Mesenchymal stem cell (in vitro differentiated cells and primary cell): ENCODE data around the gene CPSF6.
A peak's percentile ranks its signal among the peaks of the same experiment; 100 is the strongest.
"Not testable (repeated sequence)": the region's sequence is repeated elsewhere in the genome, so short reads cannot be mapped to it uniquely, and the experiment has no call there.

Experiments
- DNase-seq: peaks from one replicate; pipeline ENCODE4 v3.0.0-alpha.2; 2013
- H2AFZ ChIP-seq: one replicate; pipeline ENCODE4 v1.6.1; 2013; ENCODE audit warnings: low read depth, mild to moderate bottlenecking, control low read depth, inconsistent platforms, low read length, moderate library complexity
- H2AK5ac ChIP-seq: 2 replicates; pipeline ENCODE4 v1.6.1; 2013; ENCODE audit warnings: low read length, moderate library complexity, mild to moderate bottlenecking, inconsistent platforms; ENCODE audit not compliant: severe bottlenecking
- H2BK120ac ChIP-seq: one replicate; pipeline ENCODE4 v1.6.1; 2013; ENCODE audit warnings: low read depth, mild to moderate bottlenecking, inconsistent platforms, low read length, moderate library complexity
- H2BK12ac ChIP-seq, 2 experiments: one replicate each; pipeline ENCODE4 v1.6.1; 2013; ENCODE audit warnings: inconsistent platforms in 2 of 2, low read length in 2 of 2, mild to moderate bottlenecking in 2 of 2, moderate library complexity in 2 of 2, control low read depth in 1 of 2
- H2BK15ac ChIP-seq: one replicate; pipeline ENCODE4 v1.6.1; 2013; ENCODE audit warnings: mild to moderate bottlenecking, low read depth, inconsistent platforms; ENCODE audit not compliant: poor library complexity, severe bottlenecking
- H2BK5ac ChIP-seq: 2 replicates; pipeline ENCODE4 v1.6.1; 2013; ENCODE audit warnings: low read depth, mild to moderate bottlenecking, low read length, control low read depth, inconsistent platforms; ENCODE audit not compliant: poor library complexity, severe bottlenecking
- H3K14ac ChIP-seq, 2 experiments: one replicate each; pipeline ENCODE4 v1.6.1; 2013; ENCODE audit warnings: inconsistent platforms in 2 of 2, low read length in 2 of 2, control low read depth in 1 of 2, mild to moderate bottlenecking in 1 of 2, moderate library complexity in 1 of 2
- H3K18ac ChIP-seq, 2 experiments: one replicate each; pipeline ENCODE4 v1.6.1; 2013; ENCODE audit warnings: inconsistent platforms in 2 of 2, low read length in 2 of 2, control low read depth in 1 of 2, low read depth in 1 of 2, mild to moderate bottlenecking in 1 of 2
- H3K23ac ChIP-seq, 2 experiments: one replicate each; pipeline ENCODE4 v1.6.1; 2013; ENCODE audit warnings: inconsistent platforms in 2 of 2, low read length in 2 of 2, mild to moderate bottlenecking in 2 of 2, moderate library complexity in 2 of 2, control low read depth in 1 of 2
- H3K27ac ChIP-seq: 2 replicates; pipeline ENCODE4 v1.5.1; 2013; ENCODE audit warnings: mild to moderate bottlenecking, moderate library complexity, low read length, control low read depth, inconsistent platforms; ENCODE audit not compliant: poor library complexity, severe bottlenecking
- H3K27me3 ChIP-seq, 2 experiments: 2 replicates each; pipeline versions ENCODE4 v1.6.1 to v1.7.0; 2013; ENCODE audit warnings: low read length in 2 of 2, mild to moderate bottlenecking in 2 of 2, moderate library complexity in 2 of 2, control low read depth in 1 of 2, inconsistent platforms in 1 of 2; ENCODE audit not compliant: control insufficient read depth in 1 of 2, insufficient read depth in 1 of 2
- H3K36me3 ChIP-seq, 2 experiments: 2 replicates each; pipeline versions ENCODE4 v1.6.1 to v1.7.0; 2013; ENCODE audit warnings: low read length in 2 of 2, control low read depth in 1 of 2, inconsistent platforms in 1 of 2, low read depth in 1 of 2, mild to moderate bottlenecking in 1 of 2; ENCODE audit not compliant: insufficient read depth in 2 of 2, control insufficient read depth in 1 of 2
- H3K4ac ChIP-seq, 2 experiments: one replicate each; pipeline ENCODE4 v1.6.1; 2013; ENCODE audit warnings: inconsistent platforms in 2 of 2, low read length in 2 of 2, mild to moderate bottlenecking in 2 of 2, moderate library complexity in 2 of 2, control low read depth in 1 of 2, low read depth in 1 of 2
- H3K4me1 ChIP-seq: 2 replicates; pipeline ENCODE4 v1.6.1; 2013; ENCODE audit warnings: low read depth, low read length, control low read depth; ENCODE audit not compliant: control insufficient read depth, insufficient read depth
- H3K4me2 ChIP-seq: 2 replicates; pipeline ENCODE4 v1.6.1; 2013; ENCODE audit warnings: low read length, mild to moderate bottlenecking, inconsistent platforms; ENCODE audit not compliant: poor library complexity, severe bottlenecking
- H3K4me3 ChIP-seq, 2 experiments: 2 replicates each; pipeline versions ENCODE4 v1.5.1 to v1.7.0; 2013; ENCODE audit warnings: low read length in 2 of 2, mild to moderate bottlenecking in 2 of 2, control low read depth in 1 of 2, low read depth in 1 of 2; ENCODE audit not compliant: insufficient read depth in 1 of 2
- H3K79me1 ChIP-seq: replicated peaks from 2 replicates; pipeline ENCODE4 v1.6.1; 2013; ENCODE audit warnings: mild to moderate bottlenecking, control low read depth, low read length, inconsistent platforms; ENCODE audit not compliant: poor library complexity, severe bottlenecking
- H3K9ac ChIP-seq: 2 replicates; pipeline ENCODE4 v1.7.0; 2013; ENCODE audit warnings: mild to moderate bottlenecking, low read length, moderate library complexity
- H3K9me3 ChIP-seq: 2 replicates; pipeline ENCODE4 v1.7.0; 2013; ENCODE audit warnings: mild to moderate bottlenecking, low read length; ENCODE audit not compliant: control insufficient read depth
- H4K8ac ChIP-seq: one replicate; pipeline ENCODE4 v1.6.1; 2013; ENCODE audit warnings: inconsistent platforms, mild to moderate bottlenecking, low read length, moderate library complexity
- H4K91ac ChIP-seq: one replicate; pipeline ENCODE4 v1.6.1; 2013; ENCODE audit warnings: mild to moderate bottlenecking, low read length, inconsistent platforms
- WGBS: methylation state at CpG from one replicate; pipeline ENCODE4 v1.1.7; 2013; ENCODE audit warnings: mixed read lengths; 5-methylcytosine and 5-hydroxymethylcytosine counted together

Gene CPSF6

DNA sequence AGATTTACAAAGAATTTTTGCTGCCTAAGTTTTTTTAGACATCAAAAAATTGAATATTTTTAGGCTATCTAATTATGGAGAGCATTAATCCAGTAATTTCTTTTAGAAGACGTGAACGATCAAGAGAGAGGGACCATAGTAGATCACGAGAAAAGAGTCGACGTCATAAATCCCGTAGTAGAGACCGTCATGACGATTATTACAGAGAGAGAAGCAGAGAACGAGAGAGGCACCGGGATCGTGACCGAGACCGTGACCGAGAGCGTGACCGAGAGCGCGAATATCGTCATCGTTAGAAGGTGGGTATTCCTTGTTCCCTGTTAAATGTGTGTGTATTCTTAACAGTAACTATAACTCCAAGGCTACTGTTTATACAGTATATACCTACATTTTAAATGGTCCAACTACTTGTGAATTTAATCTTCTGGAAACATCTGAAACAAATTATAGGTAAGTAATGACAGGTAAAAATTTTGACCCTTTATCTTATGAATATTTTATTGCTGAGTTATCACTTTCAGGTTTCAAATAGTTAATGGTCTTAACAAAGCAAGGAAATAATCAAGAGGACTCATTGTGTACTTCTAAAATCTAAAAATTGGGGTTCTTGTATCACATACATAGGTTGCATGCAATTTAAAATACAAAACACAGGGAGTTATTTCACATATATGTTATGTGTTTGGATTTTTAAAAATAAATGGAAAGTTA, 23.1 kb downstream of the CPSF6 start:
- Histone ChIP-seq H3K14ac (no peak overlapping the region), H2BK120ac (no peak overlapping the region), H3K23ac (no peak overlapping the region), H3K27ac (no peak overlapping the region), H2AK5ac (no peak overlapping the region), H2BK15ac (no peak overlapping the region), H4K8ac (no peak overlapping the region), H3K79me1 (peaks cover 15% of the 10 kb centered on the region), H3K9ac (no peak overlapping the region), H3K9me3 (no peaks in the 10 kb centered on the region), H3K4me2 (no peak overlapping the region), H3K4me3 (no peak overlapping the region), H3K36me3 (peaks cover 13 to 94% of the 10 kb centered on the region in 2 experiments), H2BK5ac (no peak overlapping the region), H3K18ac (no peak overlapping the region), H4K91ac (no peak overlapping the region), H2BK12ac (no peak overlapping the region), H3K27me3 (no peaks in the 10 kb centered on the region), H2AFZ (no peak overlapping the region), H3K4me1 (peaks cover 3% of the 10 kb centered on the region), H3K4ac (no peak overlapping the region)
- DNase-seq, result no peak
- over 99% methylated on average over 12 of the region's 20 CpGs for WGBS

DNA sequence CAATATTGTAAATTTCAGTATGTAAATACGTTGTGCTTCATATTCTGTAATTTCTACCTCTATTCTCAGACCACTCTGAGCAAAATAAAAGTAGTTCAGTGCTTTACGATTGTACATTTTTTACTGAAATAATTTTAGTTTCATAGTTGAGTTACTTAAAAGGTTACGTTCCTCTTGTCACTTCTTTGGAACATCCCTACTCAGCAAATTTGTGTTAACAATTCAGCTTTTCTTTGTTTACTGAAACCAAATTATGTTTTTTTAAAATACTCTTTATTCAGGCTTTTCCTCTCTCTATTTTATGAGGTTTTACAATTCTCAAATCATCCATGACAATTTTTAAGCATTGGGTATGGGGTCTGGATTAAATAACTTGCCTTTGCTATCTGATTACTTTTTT, 25.8 kb downstream of the CPSF6 start:
- no peak overlapping the region for H2BK120ac ChIP-seq
- H3K23ac ChIP-seq, result no peak overlapping the region
- H3K4me2 ChIP-seq, result no peak overlapping the region
- WGBS, result no CpG with 5 or more reads among the region's 3 CpGs
- DNase-seq, result no peak
- peaks cover 3 to 86% of the 10 kb centered on the region in 2 experiments for H3K36me3 ChIP-seq
- H3K9me3 ChIP-seq, result no peaks in the 10 kb centered on the region
- H3K4me3 ChIP-seq, result no peak overlapping the region
- peaks cover 5% of the 10 kb centered on the region for H3K79me1 ChIP-seq
- no peak overlapping the region for H2AK5ac ChIP-seq
- no peak overlapping the region for H3K18ac ChIP-seq
- H3K14ac ChIP-seq, result no peak overlapping the region
- H3K27ac ChIP-seq, result no peak overlapping the region
- no peak overlapping the region for H2BK12ac ChIP-seq
- H3K27me3 ChIP-seq, result no peaks in the 10 kb centered on the region
- H2AFZ ChIP-seq, result no peak overlapping the region
- H2BK15ac ChIP-seq, result no peak overlapping the region
- H3K4ac ChIP-seq, result no peak overlapping the region
- H3K9ac ChIP-seq, result no peak overlapping the region
- no peak overlapping the region for H4K91ac ChIP-seq
- H4K8ac ChIP-seq, result no peak overlapping the region
- no peak overlapping the region for H2BK5ac ChIP-seq
- H3K4me1 ChIP-seq, result peaks cover 3% of the 10 kb centered on the region

DNA sequence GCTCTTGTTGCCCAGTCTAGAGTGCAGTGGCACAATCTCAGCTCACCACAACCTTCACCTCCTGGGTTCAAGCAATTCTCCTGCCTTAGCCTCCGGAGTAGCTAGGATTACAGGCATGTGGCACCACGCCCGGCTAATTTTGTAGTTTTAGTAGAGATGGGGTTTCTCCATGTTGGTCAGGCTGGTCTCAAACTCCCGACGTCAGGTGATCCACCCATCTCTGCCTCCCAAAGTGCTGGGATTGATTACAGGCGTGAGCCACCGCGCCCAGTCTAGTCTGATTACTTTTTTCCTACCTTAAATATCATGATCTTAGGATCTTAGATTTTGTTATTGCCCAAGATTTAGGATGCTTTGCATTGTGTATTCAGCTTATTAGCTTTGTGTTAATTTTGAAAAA, 26.3 kb downstream of the CPSF6 start:
- H4K91ac ChIP-seq, H3K18ac ChIP-seq, H3K79me1 ChIP-seq, H4K8ac ChIP-seq, H3K4me1 ChIP-seq, H2BK5ac ChIP-seq, H3K27me3 ChIP-seq, H2BK15ac ChIP-seq, H3K9me3 ChIP-seq, H3K14ac ChIP-seq, H2AFZ ChIP-seq, H2BK120ac ChIP-seq, H3K9ac ChIP-seq, H3K4me3 ChIP-seq, DNase-seq, H3K27ac ChIP-seq, H2AK5ac ChIP-seq, H3K4me2 ChIP-seq, H2BK12ac ChIP-seq, H3K23ac ChIP-seq, H3K4ac ChIP-seq: not testable (repeated sequence)
- 93% methylated on average over 3 of the region's 8 CpGs for WGBS
- H3K36me3 ChIP-seq, result peaks cover 3 to 86% of the 10 kb centered on the region in 2 experiments

DNA sequence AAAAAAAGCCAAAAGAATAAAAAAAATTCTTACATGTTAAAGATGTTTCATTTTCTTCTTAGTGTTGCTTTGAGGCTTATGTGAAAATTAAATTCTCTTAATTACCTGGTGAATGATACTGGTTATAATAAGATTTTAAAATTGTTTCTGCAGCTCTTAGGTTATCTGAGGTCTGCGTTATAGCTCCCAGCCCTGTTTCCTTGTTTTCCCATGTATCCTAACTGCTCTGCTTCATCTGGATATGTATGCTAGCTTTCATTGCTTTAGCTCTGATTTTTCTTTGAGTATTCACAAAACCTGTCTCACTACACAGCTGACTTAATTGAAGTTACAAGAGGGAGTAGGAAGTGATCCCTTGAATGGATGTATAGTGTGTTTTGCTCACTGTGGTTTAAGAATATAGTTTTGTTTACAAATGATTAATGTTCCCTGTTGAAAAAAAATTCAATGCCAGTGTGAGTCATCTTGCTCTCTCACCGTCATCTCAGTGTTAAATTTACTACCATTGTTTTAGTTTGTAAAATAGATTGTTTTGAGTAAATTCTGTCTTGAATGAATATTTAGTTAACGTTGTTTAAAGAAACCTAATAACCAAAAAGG, 26.8 kb downstream of the CPSF6 start:
- H2BK120ac ChIP-seq, result no peak overlapping the region
- WGBS, result 50% methylated on average over 2 of the region's 3 CpGs
- H2BK12ac ChIP-seq, result no peak overlapping the region
- H3K18ac ChIP-seq, result no peak overlapping the region
- H3K23ac ChIP-seq, result no peak overlapping the region
- peaks cover 3% of the 10 kb centered on the region for H3K79me1 ChIP-seq
- H4K91ac ChIP-seq, result no peak overlapping the region
- no peak overlapping the region for H3K4me3 ChIP-seq
- no peak overlapping the region for H2AFZ ChIP-seq
- no peak overlapping the region for H3K14ac ChIP-seq
- no peak overlapping the region for H2AK5ac ChIP-seq
- H3K9ac ChIP-seq, result no peak overlapping the region
- no peak overlapping the region for H4K8ac ChIP-seq
- no peak overlapping the region for H2BK15ac ChIP-seq
- H3K4ac ChIP-seq, result no peak overlapping the region
- H3K36me3 ChIP-seq, result peaks cover 3 to 84% of the 10 kb centered on the region in 2 experiments
- H3K4me1 ChIP-seq, result peaks cover 3% of the 10 kb centered on the region
- no peak overlapping the region for H3K4me2 ChIP-seq
- H2BK5ac ChIP-seq, result no peak overlapping the region
- H3K27me3 ChIP-seq, result no peaks in the 10 kb centered on the region
- peak; percentile 76 for DNase-seq
- no peaks in the 10 kb centered on the region for H3K9me3 ChIP-seq
- no peak overlapping the region for H3K27ac ChIP-seq
